ENCODE measurements around the gene FUT7. TPM values are rescaled to one million over a fixed set of nuclear protein-coding genes. Genes with fewer than 3 reads are reported as not detected.

The FUT7 gene
- total and polyA plus RNA-seq, 2 of the 8 experiments (the other 6 are each of a cell fraction or from before 2014, with no cell fraction given): not detected

DNA sequence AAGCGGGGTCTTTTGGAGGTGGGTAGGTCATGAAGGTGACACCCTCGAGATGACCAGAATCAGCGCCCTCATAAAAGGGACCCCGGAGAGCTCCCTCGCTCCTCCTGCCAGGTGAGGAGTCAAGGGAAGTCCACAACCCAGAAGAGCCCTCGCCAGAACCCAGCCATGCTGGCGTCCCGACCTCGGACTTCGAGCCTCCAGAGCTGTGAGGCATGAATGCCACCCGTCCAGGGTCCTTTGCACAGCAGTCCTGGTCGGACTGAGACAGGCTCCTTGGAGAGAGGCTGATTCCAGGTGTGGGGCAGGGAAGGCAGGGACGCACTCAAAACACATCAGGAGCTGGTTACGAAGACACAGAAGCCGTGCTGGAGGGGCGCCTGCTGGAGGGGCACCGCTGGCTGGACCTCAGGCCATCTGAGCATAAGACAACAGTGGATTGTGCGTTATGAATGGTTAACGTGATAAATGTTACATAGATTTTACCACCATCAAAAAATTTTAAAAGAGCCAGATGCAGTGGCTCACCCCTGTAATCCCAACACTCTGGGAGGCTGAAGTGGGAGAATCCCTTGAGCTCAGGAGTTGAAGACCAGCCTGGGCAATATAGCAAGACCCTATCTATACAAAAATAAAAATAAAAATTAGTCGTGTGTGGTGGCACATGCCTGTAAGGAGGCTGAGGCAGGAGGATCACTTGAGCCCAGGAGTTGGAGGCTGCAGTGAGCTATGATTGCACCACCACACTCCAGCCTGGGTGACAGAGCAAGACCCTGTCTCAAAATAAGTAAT, 29.8 kb downstream of the FUT7 start (continued):
- TF ChIP-seq, protein P1, sequence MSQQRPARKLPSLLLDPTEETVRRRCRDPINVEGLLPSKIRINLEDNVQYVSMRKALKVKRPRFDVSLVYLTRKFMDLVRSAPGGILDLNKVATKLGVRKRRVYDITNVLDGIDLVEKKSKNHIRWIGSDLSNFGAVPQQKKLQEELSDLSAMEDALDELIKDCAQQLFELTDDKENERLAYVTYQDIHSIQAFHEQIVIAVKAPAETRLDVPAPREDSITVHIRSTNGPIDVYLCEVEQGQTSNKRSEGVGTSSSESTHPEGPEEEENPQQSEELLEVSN (IDR thresholded peaks at IDR 0.05): no peak
- TF ChIP-seq BACH1 (IDR thresholded peaks at IDR 0.05; ENCODE audit: low read length) (no peak), FOSL1 (IDR thresholded peaks at IDR 0.05; ENCODE audit: insufficient read depth, low read depth, low read length) (no peak)
- TF ChIP-seq, protein P2, sequence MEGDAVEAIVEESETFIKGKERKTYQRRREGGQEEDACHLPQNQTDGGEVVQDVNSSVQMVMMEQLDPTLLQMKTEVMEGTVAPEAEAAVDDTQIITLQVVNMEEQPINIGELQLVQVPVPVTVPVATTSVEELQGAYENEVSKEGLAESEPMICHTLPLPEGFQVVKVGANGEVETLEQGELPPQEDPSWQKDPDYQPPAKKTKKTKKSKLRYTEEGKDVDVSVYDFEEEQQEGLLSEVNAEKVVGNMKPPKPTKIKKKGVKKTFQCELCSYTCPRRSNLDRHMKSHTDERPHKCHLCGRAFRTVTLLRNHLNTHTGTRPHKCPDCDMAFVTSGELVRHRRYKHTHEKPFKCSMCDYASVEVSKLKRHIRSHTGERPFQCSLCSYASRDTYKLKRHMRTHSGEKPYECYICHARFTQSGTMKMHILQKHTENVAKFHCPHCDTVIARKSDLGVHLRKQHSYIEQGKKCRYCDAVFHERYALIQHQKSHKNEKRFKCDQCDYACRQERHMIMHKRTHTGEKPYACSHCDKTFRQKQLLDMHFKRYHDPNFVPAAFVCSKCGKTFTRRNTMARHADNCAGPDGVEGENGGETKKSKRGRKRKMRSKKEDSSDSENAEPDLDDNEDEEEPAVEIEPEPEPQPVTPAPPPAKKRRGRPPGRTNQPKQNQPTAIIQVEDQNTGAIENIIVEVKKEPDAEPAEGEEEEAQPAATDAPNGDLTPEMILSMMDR (IDR thresholded peaks at IDR 0.05; ENCODE audit: control extremely low read depth in 1 of 3, insufficient read depth in 1 of 3, low read depth in 1 of 3, low read length in 3 of 3): no peak
